Body of pancreas (tissue), 4 donors: ENCODE measurements around the gene SLC1A2.

ENCODE experiments used
- CTCF ChIP-seq, 7 experiments: fragments of 450-650 bp in 4 of 7; fragments of 200-600 bp in 3 of 7; sonication (generic) in 3 of 7; IDR thresholded peaks; one replicate each; pipeline ENCODE4 v1.5.1; 2016 to 2019; ENCODE audit warnings: antibody characterized with exemption in 7 of 7
- POLR2A ChIP-seq, 3 donors: fragments of 450-650 bp; IDR thresholded peaks; one replicate each; pipeline ENCODE4 v1.6.1; 2016; ENCODE audit warnings: antibody characterized with exemption in 3 of 3, mild to moderate bottlenecking in 2 of 3

DNA sequence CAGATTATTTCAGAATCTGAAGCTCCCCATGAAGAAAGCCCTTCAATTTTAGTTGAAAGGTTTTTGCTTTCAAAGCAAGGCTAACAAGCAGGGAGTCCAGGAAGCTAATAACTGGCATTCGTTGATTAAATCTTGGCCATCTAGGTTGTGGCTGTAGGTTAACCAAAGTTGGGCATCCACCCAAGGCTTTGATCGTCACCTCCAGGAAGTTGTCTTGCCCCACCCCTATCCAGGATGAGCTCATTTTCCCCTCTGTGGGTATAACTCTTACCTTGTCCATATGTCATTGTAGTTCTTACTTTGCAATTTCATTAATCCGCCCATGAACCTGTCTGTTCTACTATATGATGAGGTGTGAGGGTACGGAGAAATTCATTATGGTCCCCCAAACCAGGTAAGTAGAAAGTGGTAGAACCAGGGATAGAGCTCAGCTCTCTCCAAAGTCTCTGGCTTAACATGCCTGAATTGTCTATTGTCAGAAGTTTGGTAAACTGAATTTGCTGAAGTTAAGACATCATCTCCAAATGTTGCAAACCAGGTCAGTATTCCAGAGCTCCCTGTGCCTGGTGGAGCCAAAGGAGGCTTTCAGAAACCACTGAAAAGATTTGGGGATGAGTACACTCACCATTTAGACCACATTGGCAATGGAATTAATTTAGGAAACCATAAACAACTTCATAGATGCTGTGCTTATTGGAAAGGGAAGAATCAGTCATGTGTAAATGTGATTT is 183.3 kb downstream of the SLC1A2 start:
- TF ChIP-seq CTCF (IDR thresholded peaks at IDR 0.05) (no peak), POLR2A (IDR thresholded peaks at IDR 0.05) (no peak)
